Cardiac ventricle fibroblast (primary cell): Measurements from ENCODE around the gene TC2N. TPM values are rescaled to one million over a fixed set of nuclear protein-coding genes. Genes with fewer than 3 reads are reported as not detected.

Source experiments
- total RNA-seq: library from RNA; depleted of rRNA; stranded (reverse); fragments of >200 nt; gene quantifications from 2 replicates; pipeline ENCODE4 v1.2.3, GENCODE V29; 2015

The TC2N gene
- total RNA-seq = 2.2 and 3.6 TPM in 2 replicates

DNA sequence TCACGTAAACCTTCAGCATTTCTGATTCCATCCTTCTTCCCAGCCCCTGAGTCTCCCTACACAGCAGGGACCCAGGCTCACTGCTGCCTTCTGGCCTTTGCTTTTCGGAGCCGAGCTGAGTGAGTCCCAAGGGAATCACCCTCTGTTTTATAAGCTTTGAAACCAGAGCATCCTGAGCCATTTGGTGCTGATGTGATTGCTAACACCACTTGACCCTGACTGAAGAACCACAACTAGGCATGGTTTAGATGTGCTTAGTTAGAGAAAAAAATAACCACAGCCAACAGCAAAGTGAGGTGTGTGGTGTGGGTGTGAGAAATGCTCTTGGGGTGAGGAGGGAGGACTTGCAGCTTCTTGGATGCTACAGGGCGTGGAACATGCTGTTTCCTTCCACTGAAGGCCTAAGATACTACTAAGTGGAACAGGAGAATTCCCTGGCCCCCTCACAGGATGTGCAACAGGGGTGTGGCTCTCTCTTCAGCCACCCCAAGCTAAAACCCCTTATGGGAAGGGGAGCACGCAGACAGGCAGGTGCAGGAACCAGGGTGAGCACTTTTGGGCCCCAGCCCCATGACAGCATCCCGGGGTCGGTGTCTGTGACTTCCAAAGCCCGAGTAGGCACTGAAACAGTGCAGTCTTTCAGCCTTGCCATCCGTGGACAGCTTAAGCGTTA, at the start of gene TC2N:
Gene TC2N (minus strand): TSS at position 221 of the 673 bp plus-strand sequence. CDS start 53,767 bp downstream, outside the sequence.

DNA sequence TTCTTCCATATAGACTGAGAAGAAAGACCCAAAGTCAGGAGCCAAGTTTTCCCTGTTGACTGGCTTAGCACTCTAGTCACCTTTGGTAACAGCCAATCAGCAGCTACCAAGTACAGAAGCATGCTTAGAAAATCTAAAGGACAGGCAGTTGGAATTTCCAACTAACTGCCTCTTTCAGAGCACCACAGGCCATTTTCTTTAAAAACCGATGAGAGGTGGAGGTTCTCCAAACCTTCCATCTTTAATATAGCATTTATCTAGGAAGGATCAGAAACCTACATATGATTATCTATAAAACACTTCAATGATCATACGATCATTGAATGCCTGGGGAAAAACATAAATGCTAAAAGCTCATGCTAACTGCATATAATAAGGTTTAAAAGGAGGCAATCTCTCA, 135.3 kb downstream of the TC2N start, which contains the start of gene CATSPERB:
Gene CATSPERB (minus strand): TSS at position 101 of the 400 bp plus-strand sequence. CDS start 2,607 bp downstream, outside the sequence.

Other genes with a start within 250 kb of the TC2N start
- gene CATSPERB, start 135.4 kb downstream of the TC2N start, total RNA-seq = not detected in 2 replicates
- gene FBLN5, start 80.2 kb upstream of the TC2N start, total RNA-seq = 124 and 131 TPM in 2 replicates
- 15.9 and 20.8 TPM in 2 replicates for gene TRIP11, start 172.5 kb upstream of the TC2N start, total RNA-seq
- 15.0 and 33.3 TPM in 2 replicates for gene ATXN3, start 239.0 kb upstream of the TC2N start, total RNA-seq